HL-60 (cell line): Measurements from ENCODE around the gene SH3D19.

Experiments
- GABPA ChIP-seq: IDR thresholded peaks from 2 replicates; pipeline ENCODE4 v1.6.1; 2012; ENCODE audit warnings: low read depth
- POLR2AphosphoS5 ChIP-seq: IDR thresholded peaks from 2 replicates; pipeline ENCODE4 v1.6.1; 2012; ENCODE audit warnings: low read depth
- SPI1 ChIP-seq: IDR thresholded peaks from 2 replicates; pipeline ENCODE4 v1.6.1; 2012; ENCODE audit warnings: low read depth, mild to moderate bottlenecking, borderline replicate concordance
- TF ChIP-seq, protein P1 (sequence below): IDR thresholded peaks from 2 replicates; pipeline ENCODE4 v1.6.1; 2012; ENCODE audit warnings: low read depth; ENCODE audit not compliant: insufficient replicate concordance
- TF ChIP-seq, protein P2 (sequence below): IDR thresholded peaks from one replicate; pipeline ENCODE4 v1.5.1; 2011; ENCODE audit warnings: low read length, control low read depth, inconsistent platforms; ENCODE audit not compliant: insufficient read depth

DNA sequence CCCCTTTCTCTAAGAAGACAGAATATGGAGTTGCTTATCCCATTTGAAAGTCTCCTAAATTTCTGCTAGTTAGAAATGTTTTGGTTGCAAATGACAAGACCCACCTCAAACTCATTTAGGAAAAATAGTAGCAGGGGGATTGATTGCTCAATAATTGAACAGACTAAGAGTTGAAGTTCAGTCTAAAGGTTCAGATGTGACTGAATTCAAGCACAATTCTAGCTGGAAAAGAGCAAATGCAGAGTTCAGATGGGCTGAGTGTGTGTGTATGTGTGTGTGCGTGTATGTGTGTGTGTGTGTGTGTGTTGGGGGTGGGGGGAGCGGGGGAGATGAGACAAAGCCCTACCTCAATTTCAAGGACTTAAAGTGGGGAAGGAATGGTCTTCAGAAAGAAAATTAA lies 35.7 kb upstream of the SH3D19 start:
- no peak for TF ChIP-seq POLR2AphosphoS5
- TF ChIP-seq, protein P1, sequence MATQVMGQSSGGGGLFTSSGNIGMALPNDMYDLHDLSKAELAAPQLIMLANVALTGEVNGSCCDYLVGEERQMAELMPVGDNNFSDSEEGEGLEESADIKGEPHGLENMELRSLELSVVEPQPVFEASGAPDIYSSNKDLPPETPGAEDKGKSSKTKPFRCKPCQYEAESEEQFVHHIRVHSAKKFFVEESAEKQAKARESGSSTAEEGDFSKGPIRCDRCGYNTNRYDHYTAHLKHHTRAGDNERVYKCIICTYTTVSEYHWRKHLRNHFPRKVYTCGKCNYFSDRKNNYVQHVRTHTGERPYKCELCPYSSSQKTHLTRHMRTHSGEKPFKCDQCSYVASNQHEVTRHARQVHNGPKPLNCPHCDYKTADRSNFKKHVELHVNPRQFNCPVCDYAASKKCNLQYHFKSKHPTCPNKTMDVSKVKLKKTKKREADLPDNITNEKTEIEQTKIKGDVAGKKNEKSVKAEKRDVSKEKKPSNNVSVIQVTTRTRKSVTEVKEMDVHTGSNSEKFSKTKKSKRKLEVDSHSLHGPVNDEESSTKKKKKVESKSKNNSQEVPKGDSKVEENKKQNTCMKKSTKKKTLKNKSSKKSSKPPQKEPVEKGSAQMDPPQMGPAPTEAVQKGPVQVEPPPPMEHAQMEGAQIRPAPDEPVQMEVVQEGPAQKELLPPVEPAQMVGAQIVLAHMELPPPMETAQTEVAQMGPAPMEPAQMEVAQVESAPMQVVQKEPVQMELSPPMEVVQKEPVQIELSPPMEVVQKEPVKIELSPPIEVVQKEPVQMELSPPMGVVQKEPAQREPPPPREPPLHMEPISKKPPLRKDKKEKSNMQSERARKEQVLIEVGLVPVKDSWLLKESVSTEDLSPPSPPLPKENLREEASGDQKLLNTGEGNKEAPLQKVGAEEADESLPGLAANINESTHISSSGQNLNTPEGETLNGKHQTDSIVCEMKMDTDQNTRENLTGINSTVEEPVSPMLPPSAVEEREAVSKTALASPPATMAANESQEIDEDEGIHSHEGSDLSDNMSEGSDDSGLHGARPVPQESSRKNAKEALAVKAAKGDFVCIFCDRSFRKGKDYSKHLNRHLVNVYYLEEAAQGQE = no peak
- TF ChIP-seq, protein P2, sequence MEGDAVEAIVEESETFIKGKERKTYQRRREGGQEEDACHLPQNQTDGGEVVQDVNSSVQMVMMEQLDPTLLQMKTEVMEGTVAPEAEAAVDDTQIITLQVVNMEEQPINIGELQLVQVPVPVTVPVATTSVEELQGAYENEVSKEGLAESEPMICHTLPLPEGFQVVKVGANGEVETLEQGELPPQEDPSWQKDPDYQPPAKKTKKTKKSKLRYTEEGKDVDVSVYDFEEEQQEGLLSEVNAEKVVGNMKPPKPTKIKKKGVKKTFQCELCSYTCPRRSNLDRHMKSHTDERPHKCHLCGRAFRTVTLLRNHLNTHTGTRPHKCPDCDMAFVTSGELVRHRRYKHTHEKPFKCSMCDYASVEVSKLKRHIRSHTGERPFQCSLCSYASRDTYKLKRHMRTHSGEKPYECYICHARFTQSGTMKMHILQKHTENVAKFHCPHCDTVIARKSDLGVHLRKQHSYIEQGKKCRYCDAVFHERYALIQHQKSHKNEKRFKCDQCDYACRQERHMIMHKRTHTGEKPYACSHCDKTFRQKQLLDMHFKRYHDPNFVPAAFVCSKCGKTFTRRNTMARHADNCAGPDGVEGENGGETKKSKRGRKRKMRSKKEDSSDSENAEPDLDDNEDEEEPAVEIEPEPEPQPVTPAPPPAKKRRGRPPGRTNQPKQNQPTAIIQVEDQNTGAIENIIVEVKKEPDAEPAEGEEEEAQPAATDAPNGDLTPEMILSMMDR = no peak
- no peak for TF ChIP-seq SPI1
- no peak for TF ChIP-seq GABPA
